ENCODE data around the gene FAF2.
"Not testable (repeated sequence)": the region's sequence is repeated elsewhere in the genome, so short reads cannot be mapped to it uniquely, and the experiment has no call there.

Gene FAF2

GRCh38 chr5:176542596-176543427 is 94.6 kb downstream of the FAF2 start:
- peak; percentile 68 for DNase-seq (ENCODE audit: low read depth, low spot score)

GRCh38 chr5:176543428-176544182 is 95.4 kb downstream of the FAF2 start:
- peak; percentile 70 for DNase-seq (ENCODE audit: low read depth, low spot score)

DNA sequence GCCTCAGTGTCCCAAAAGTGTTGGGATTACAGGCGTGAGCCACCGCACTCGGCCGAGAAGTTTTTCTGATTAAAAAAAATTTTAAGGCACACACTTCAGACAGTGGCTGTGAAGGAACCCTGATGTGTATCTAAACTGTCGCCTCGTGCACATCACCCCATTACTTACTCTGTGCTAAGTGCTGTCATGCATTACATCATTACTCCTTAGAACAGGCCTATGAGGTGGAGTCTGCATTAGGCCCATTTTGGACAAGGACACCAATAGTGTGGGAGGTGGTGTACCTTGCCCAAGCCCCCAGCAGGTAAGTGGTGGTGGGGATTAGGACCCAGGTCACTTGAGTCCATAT is 97.2 kb downstream of the FAF2 start:
- no peak for DNase-seq (ENCODE audit: low read depth, low spot score)

GRCh38 chr5:176545737-176546509 is 97.7 kb downstream of the FAF2 start:
- no peak for DNase-seq (ENCODE audit: low read depth, low spot score)

- no peak for DNase-seq (ENCODE audit: low read depth, low spot score)
These were observed 99.6 kb downstream of the FAF2 start for GRCh38 chr5:176547802-176548201.

GRCh38 chr5:176548967-176549444 is 100.8 kb downstream of the FAF2 start, which contains the start of gene CDHR2:
Gene CDHR2, plus strand, starts transcription at chr5:176549342. Its CDS starts 16,011 bp downstream, at chr5:176565353.
- no peak for DNase-seq (ENCODE audit: low read depth, low spot score)

DNA sequence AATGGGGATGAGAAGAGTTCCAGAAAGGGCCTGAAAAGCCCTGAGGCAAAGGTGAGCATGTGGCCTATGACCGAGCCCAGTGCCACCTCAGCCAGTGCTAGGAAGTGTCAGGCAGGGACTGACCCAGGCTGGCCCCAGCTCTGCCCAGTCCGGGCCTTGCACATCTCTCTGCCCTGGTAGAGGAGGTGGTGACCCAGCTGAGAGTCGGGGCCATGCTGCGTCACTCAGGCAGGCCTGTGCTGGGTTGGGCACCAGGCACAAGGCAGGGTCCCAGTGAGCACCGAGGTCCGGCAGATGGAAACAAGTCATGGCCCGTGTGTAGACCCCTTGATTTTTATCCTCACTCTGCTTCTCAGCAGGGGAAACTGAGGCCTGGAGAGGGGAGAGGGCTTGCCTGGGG is 101.7 kb downstream of the FAF2 start:
- DNase-seq (ENCODE audit: low read depth, low spot score), result no peak

GRCh38 chr5:176550275-176550831 is 102.2 kb downstream of the FAF2 start:
- no peak for DNase-seq (ENCODE audit: low read depth, low spot score)

- DNase-seq (ENCODE audit: low read depth, low spot score), result not testable (repeated sequence)
These were observed 102.8 kb downstream of the FAF2 start for GRCh38 chr5:176550937-176551336.

DNA sequence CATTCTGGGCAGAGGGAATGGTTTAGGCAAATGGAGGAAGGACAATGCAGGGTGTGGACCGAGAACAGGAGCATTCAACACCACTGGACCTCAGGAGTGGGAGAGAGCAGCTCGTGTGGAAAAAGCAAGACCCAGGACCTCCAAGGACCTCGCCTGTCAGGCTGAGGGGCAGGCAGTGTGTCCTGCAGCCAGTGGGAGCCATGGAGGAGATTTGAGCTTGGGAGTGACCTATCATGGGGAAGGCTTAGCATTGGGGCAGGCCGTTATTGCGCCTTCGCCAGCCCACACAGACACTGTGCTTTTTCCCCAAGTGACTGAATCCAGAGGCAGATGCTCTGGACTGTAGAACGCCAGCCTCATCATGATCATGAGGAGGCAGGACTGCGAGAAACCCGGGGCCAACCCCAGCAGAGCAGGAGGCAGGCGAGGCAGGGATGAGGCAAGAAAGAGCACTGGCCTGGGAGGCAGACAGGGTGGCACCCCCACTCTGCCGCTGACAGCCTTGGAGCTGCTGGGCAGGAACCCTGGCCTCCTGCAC is 104.2 kb downstream of the FAF2 start:
- DNase-seq (ENCODE audit: low read depth, low spot score), result no peak

GRCh38 chr5:176553260-176554085 is 105.3 kb downstream of the FAF2 start:
- DNase-seq (ENCODE audit: low read depth, low spot score), result no peak

- no peak for DNase-seq (ENCODE audit: low read depth, low spot score)
These were observed 109.7 kb downstream of the FAF2 start for GRCh38 chr5:176557846-176558245.
